H1 (cell line): Measurements from ENCODE around the gene PPFIBP2. TPM values are rescaled to one million over a fixed set of nuclear protein-coding genes. Genes with fewer than 3 reads are reported as not detected.

ENCODE experiments used
- CTCF ChIA-PET: fragments of 300-600 bp; sonication (Branson Sonifier 250); formaldehyde crosslinking; loops from one replicate; lab custom pipeline; 2021; ENCODE audit not compliant: partially characterized antibody; lab: Charles Lee
- POLR2A ChIA-PET: fragments of 300-600 bp; sonication (Branson Sonifier 250); formaldehyde crosslinking; loops from one replicate; lab custom pipeline; 2021; ENCODE audit warnings: inconsistent platforms; ENCODE audit not compliant: partially characterized antibody; lab: Charles Lee
- DNase-seq, 2 experiments: peaks; one replicate each; pipeline versions ENCODE4 v3.0.0 to v3.0.0-alpha.2; 2010 to 2022; ENCODE audit warnings: low spot score in 2 of 2, low read depth in 1 of 2, mixed read lengths in 1 of 2
- FAIRE-seq: peaks from 2 replicates; lab custom pipeline; 2011; peaks lifted over from hg19 to GRCh38; lab: Jason Lieb, UNC
- H2AFZ ChIP-seq: 2 replicates; pipeline ENCODE4 v1.8.1; 2012; ENCODE audit warnings: low read length, inconsistent platforms
- H2AK5ac ChIP-seq: 2 replicates; pipeline ENCODE4 v1.6.1; 2013; ENCODE audit warnings: low read depth, low read length
- H2BK120ac ChIP-seq: replicated peaks from 2 replicates; pipeline ENCODE3; 2013; ENCODE audit warnings: low read depth, low read length, inconsistent platforms
- H2BK12ac ChIP-seq: 2 replicates; pipeline ENCODE4 v1.6.1; 2013; ENCODE audit warnings: low read depth, low read length
- H2BK15ac ChIP-seq: 2 replicates; pipeline ENCODE4 v1.6.1; 2013; ENCODE audit warnings: low read length
- H2BK20ac ChIP-seq: 2 replicates; pipeline ENCODE4 v1.6.1; 2013; ENCODE audit warnings: low read length
- H2BK5ac ChIP-seq: 2 replicates; pipeline ENCODE4 v1.6.1; 2013; ENCODE audit warnings: low read depth, low read length
- H3K14ac ChIP-seq: 2 replicates; pipeline ENCODE4 v1.6.1; 2013; ENCODE audit warnings: inconsistent platforms; ENCODE audit not compliant: insufficient read length
- H3K18ac ChIP-seq: 2 replicates; pipeline ENCODE4 v1.6.1; 2013; ENCODE audit warnings: low read length; ENCODE audit errors: extremely low read depth
- H3K23ac ChIP-seq: 2 replicates; pipeline ENCODE4 v1.6.1; 2013; ENCODE audit warnings: inconsistent platforms; ENCODE audit not compliant: insufficient read length
- H3K23me2 ChIP-seq: 2 replicates; pipeline ENCODE4 v1.6.1; 2013; ENCODE audit warnings: low read depth, low read length
- H3K27ac ChIP-seq: 2 replicates; pipeline ENCODE4 v1.6.1; 2011; ENCODE audit warnings: low read depth, low read length, inconsistent platforms
- H3K27me3 ChIP-seq, 4 experiments: replicated peaks in 1 of 4; 1 replicate in 1 of 4; 2 replicates in 3 of 4; pipeline versions ENCODE4 v1.6.1 to v1.8.1; 2011 to 2013; ENCODE audit warnings: low read length in 3 of 4, mild to moderate bottlenecking in 3 of 4, inconsistent platforms in 2 of 4, mixed read lengths in 2 of 4, moderate library complexity in 1 of 4; ENCODE audit not compliant: control insufficient read depth in 3 of 4, insufficient read depth in 3 of 4; ENCODE audit errors: extremely low read depth in 1 of 4
- H3K36me3 ChIP-seq, 4 experiments: 2 replicates each; pipeline versions ENCODE4 v1.6.1 to v1.8.1; 2011 to 2013; ENCODE audit warnings: mild to moderate bottlenecking in 4 of 4, low read length in 3 of 4, moderate library complexity in 2 of 4, control low read depth in 1 of 4, inconsistent platforms in 1 of 4; ENCODE audit not compliant: insufficient read depth in 4 of 4, control insufficient read depth in 2 of 4
- H3K4ac ChIP-seq: replicated peaks from 2 replicates; pipeline ENCODE3; 2013; ENCODE audit warnings: low read length, low read depth, mixed read lengths, inconsistent platforms; ENCODE audit not compliant: insufficient read length
- H3K4me1 ChIP-seq, 4 experiments: replicated peaks in 1 of 4; 1 replicate in 1 of 4; 2 replicates in 3 of 4; pipeline versions ENCODE4 v1.6.1 to v1.8.1; 2011 to 2013; ENCODE audit warnings: low read length in 3 of 4, inconsistent platforms in 2 of 4, mixed read lengths in 1 of 4; ENCODE audit not compliant: insufficient read depth in 4 of 4, control insufficient read depth in 3 of 4
- H3K4me2 ChIP-seq, 2 experiments: 2 replicates each; pipeline versions ENCODE4 v1.6.1 to v1.8.1; 2011 to 2013; ENCODE audit warnings: low read depth in 2 of 2, low read length in 2 of 2, control low read depth in 1 of 2, inconsistent platforms in 1 of 2, mild to moderate bottlenecking in 1 of 2; ENCODE audit not compliant: insufficient read depth in 1 of 2
- H3K4me3 ChIP-seq, 4 experiments: fragments of 200-600, 300-600 bp in 1 of 4; sonication (generic), shearing (Covaris generic), sonication (Bioruptor Twin) in 1 of 4; 2 replicates each; pipeline versions ENCODE4 v1.5.1 to v1.8.1; 2011 to 2016; ENCODE audit warnings: low read length in 4 of 4, low read depth in 3 of 4, control low read depth in 2 of 4, inconsistent platforms in 2 of 4, mild to moderate bottlenecking in 2 of 4, mixed read lengths in 1 of 4, moderate library complexity in 1 of 4; ENCODE audit not compliant: insufficient read depth in 2 of 4; ENCODE audit errors: extremely low read depth in 1 of 4
- H3K56ac ChIP-seq: replicated peaks from 2 replicates; pipeline ENCODE3; 2013; ENCODE audit warnings: low read depth, mild to moderate bottlenecking, mixed read lengths, low read length, inconsistent platforms; ENCODE audit not compliant: insufficient read length
- H3K79me1 ChIP-seq: 2 replicates; pipeline ENCODE4 v1.6.1; 2013; ENCODE audit warnings: low read depth, low read length, control low read depth
- H3K79me2 ChIP-seq, 2 experiments: 2 replicates each; pipeline versions ENCODE4 v1.6.1 to v1.8.1; 2012 to 2013; ENCODE audit warnings: low read length in 2 of 2, mild to moderate bottlenecking in 2 of 2, inconsistent platforms in 1 of 2; ENCODE audit not compliant: insufficient read depth in 2 of 2, control insufficient read depth in 1 of 2
- H3K9ac ChIP-seq, 4 experiments: replicated peaks in 1 of 4; 1 replicate in 1 of 4; 2 replicates in 3 of 4; pipeline versions ENCODE4 v1.6.1 to v1.8.1; 2011 to 2013; ENCODE audit warnings: low read depth in 3 of 4, low read length in 3 of 4, control low read depth in 2 of 4, mild to moderate bottlenecking in 2 of 4, moderate library complexity in 2 of 4, inconsistent platforms in 1 of 4; ENCODE audit errors: extremely low read depth in 1 of 4
- H3K9me3 ChIP-seq, 2 experiments: 2 replicates each; pipeline versions ENCODE4 v1.6.1 to v1.8.1; 2012 to 2013; ENCODE audit warnings: mild to moderate bottlenecking in 2 of 2, moderate library complexity in 2 of 2, control low read depth in 1 of 2, inconsistent platforms in 1 of 2, low read depth in 1 of 2, low read length in 1 of 2, mixed read lengths in 1 of 2; ENCODE audit not compliant: insufficient read depth in 2 of 2
- H4K20me1 ChIP-seq, 2 experiments: replicated peaks in 1 of 2; 2 replicates each; pipeline versions ENCODE3 to v1.8.1; 2011 to 2013; ENCODE audit warnings: inconsistent platforms in 2 of 2, low read length in 2 of 2, mild to moderate bottlenecking in 1 of 2; ENCODE audit not compliant: insufficient read depth in 2 of 2, control insufficient read depth in 1 of 2
- H4K5ac ChIP-seq: 2 replicates; pipeline ENCODE4 v1.6.1; 2013; ENCODE audit warnings: low read length, low read depth, mixed read lengths, inconsistent platforms; ENCODE audit not compliant: insufficient read length
- H4K8ac ChIP-seq: 2 replicates; pipeline ENCODE4 v1.8.0; 2013; ENCODE audit warnings: mild to moderate bottlenecking, moderate library complexity, low read length, inconsistent platforms; ENCODE audit not compliant: insufficient read depth; ENCODE audit errors: extremely low read depth
- H4K91ac ChIP-seq: replicated peaks from 2 replicates; pipeline ENCODE3; 2013; ENCODE audit warnings: low read length, mixed read lengths, inconsistent platforms; ENCODE audit not compliant: insufficient read length
- CEBPB ChIP-seq: IDR thresholded peaks from 2 replicates; pipeline ENCODE4 v1.6.1; 2012; ENCODE audit warnings: low read depth, low read length
- EZH2 ChIP-seq: fragments of 200-600 bp; sonication (generic); IDR thresholded peaks from 2 replicates; pipeline ENCODE4 v1.7.1; 2012; ENCODE audit warnings: low read depth, mild to moderate bottlenecking, moderate library complexity, low read length, inconsistent platforms; ENCODE audit not compliant: severe bottlenecking
- JUND ChIP-seq: IDR thresholded peaks from 2 replicates; pipeline ENCODE4 v1.6.1; 2011; ENCODE audit warnings: mild to moderate bottlenecking, improper control_type of control experiment, low read length
- NANOG ChIP-seq: IDR thresholded peaks from 2 replicates; pipeline ENCODE4 v1.6.1; 2011; ENCODE audit warnings: low read length, low read depth, mild to moderate bottlenecking, inconsistent platforms; ENCODE audit not compliant: insufficient read depth, poor library complexity, severe bottlenecking
- SP2 ChIP-seq: IDR thresholded peaks from 2 replicates; pipeline ENCODE4 v1.6.1; 2012; ENCODE audit warnings: mild to moderate bottlenecking, low read length, inconsistent platforms
- TBP ChIP-seq: IDR thresholded peaks from 2 replicates; pipeline ENCODE4 v1.6.1; 2011; ENCODE audit warnings: low read depth, low read length, improper control_type of control experiment
- TEAD4 ChIP-seq: IDR thresholded peaks from 2 replicates; pipeline ENCODE4 v1.6.1; 2012; ENCODE audit warnings: low read depth, low read length, inconsistent platforms, mixed read lengths
- WGBS, 2 experiments: shearing (Covaris generic) in 1 of 2; methylation state at CpG; one replicate each; pipeline versions ENCODE4 v1.1.6 to v1.1.7; 2013 to 2015; ENCODE audit warnings: low lambda C conversion rate in 2 of 2, mixed read lengths in 2 of 2, inconsistent platforms in 1 of 2, low coverage in 1 of 2, missing lambda C conversion rate in 1 of 2; ENCODE audit not compliant: insufficient replicate concordance in 2 of 2, insufficient coverage in 1 of 2, insufficient read length in 1 of 2; ENCODE audit errors: extremely low coverage in 1 of 2, missing lambda C conversion rate in 1 of 2; 5-methylcytosine and 5-hydroxymethylcytosine counted together
- polyA plus RNA-seq, 7 experiments: library from polyadenylated mRNA; depleted of rRNA in 3 of 7; stranded (reverse) in 5 of 7; unstranded in 2 of 7; fragments of >200 nt in 5 of 7; fragments of 200-250 nt in 2 of 7; gene quantifications; 1 replicate in 5 of 7; 2 replicates in 1 of 7; 4 replicates in 1 of 7; pipeline versions ENCODE4 v1.2.1 to v1.2.3, GENCODE V29; 2011 to 2013; ENCODE audit warnings: missing spikeins in 2 of 7, mixed read lengths in 2 of 7
- total RNA-seq: library from RNA; stranded (reverse); fragmentation: NEBNext Ultra II Directional; extraction: Animal tissue kit (Norgen Biotek cat#: 25700); gene quantifications from 2 replicates; pipeline ENCODE4 v1.2.1, GENCODE V29; 2021

The PPFIBP2 gene
- total and polyA plus RNA-seq, 2 of the 8 experiments (the other 6 are each of a cell fraction or from before 2014, with no cell fraction given), result 5.5 to 9.8 TPM

- no peak overlapping the region for H2AK5ac ChIP-seq
- no peak overlapping the region for H3K23ac ChIP-seq
- no peaks in the 10 kb centered on the region for H3K79me1 ChIP-seq
- FAIRE-seq, result peak; percentile 36
- peak overlapping the region in 1 of 2 experiments; percentile 10; a peak in 1 of 4 replicates for H3K4me2 ChIP-seq
- no peak overlapping the region for H4K8ac ChIP-seq
- no peak for DNase-seq
- H3K4ac ChIP-seq, result no peak overlapping the region
- H3K9me3 ChIP-seq, result no peaks in the 10 kb centered on the region
- ChIA-PET POLR2A (interaction anchor here (0.8 to 2.2 kb wide), 2 partner anchors 17 to 21 kb away, joined by 3 to 5 read pairs; no protein-coding TSS in a partner anchor), CTCF (interaction anchor here (0.9 to 4.0 kb wide), 4 partner anchors 13 to 54 kb away, joined by 3 to 33 read pairs (median 8); no protein-coding TSS in a partner anchor)
- H3K14ac ChIP-seq, result no peak overlapping the region
- H3K9ac ChIP-seq, result no peak overlapping the region
- no peak overlapping the region for H3K27ac ChIP-seq
- peak overlapping the region; percentile 2; the same call in 1 of the 2 replicates for H2BK12ac ChIP-seq
- no peak overlapping the region for H2BK15ac ChIP-seq
- 13% methylated on average over 1 of the region's 1 CpG; no CpG with 5 or more reads in 1 of the 2 experiments for WGBS, 2 experiments
- TF ChIP-seq TBP (0 out of 2 replicates have a peak, but pooled peaks have one; percentile 23), CEBPB (peak; percentile 54), EZH2 (no peak), SP2 (no peak), JUND (no peak), NANOG (peak; percentile 38), TEAD4 (peak; percentile 85)
- H3K4me3 ChIP-seq, result no peak overlapping the region
- H3K36me3 ChIP-seq, result no peaks in the 10 kb centered on the region
- H3K56ac ChIP-seq, result no peak overlapping the region
- H2AFZ ChIP-seq, result no peak overlapping the region
- no peak overlapping the region; the same call in 1 of the 2 replicates for H3K18ac ChIP-seq
- H2BK20ac ChIP-seq, result no peak overlapping the region
- no peak overlapping the region for H2BK5ac ChIP-seq
- H4K91ac ChIP-seq, result peak overlapping the region; percentile 13
- H3K4me1 ChIP-seq, result peaks cover 0 to 9% (median 8%) of the 10 kb centered on the region in 4 experiments; a peak in 4 of 7 replicates
- H4K20me1 ChIP-seq, result no peaks in the 10 kb centered on the region
- H3K27me3 ChIP-seq, result no peaks in the 10 kb centered on the region
- H2BK120ac ChIP-seq, result no peak overlapping the region
- no peaks in the 10 kb centered on the region for H3K79me2 ChIP-seq
- H3K23me2 ChIP-seq, result no peaks in the 10 kb centered on the region
- H4K5ac ChIP-seq, result peak overlapping the region; percentile 31
Observed at GRCh38 chr11:7595016-7595866, 81.4 kb downstream of the PPFIBP2 start.
